ENCODE data around the gene AURKB. TPM values are rescaled to one million over a fixed set of nuclear protein-coding genes. Genes with fewer than 3 reads are reported as not detected.

The AURKB gene
- total and polyA plus RNA-seq, 2 of the 13 experiments (the other 11 are each of a cell fraction or from before 2014, with no cell fraction given): 29.5 to 75.3 TPM

- peak; percentile 88 for TF ChIP-seq THAP11 (CRISPR knock-in tag; IDR thresholded peaks at IDR 0.05)
- no peak for TF ChIP-seq CBFB (CRISPR knock-in tag; IDR thresholded peaks at IDR 0.05)
- no peak for TF ChIP-seq ZNF33B (CRISPR knock-in tag; IDR thresholded peaks at IDR 0.05)
- TF ChIP-seq SALL2 (CRISPR knock-in tag; IDR thresholded peaks at IDR 0.05): peak; percentile 30; the same call in 1 of the 2 replicates
- peak; percentile 98 for TF ChIP-seq KDM5A (IDR thresholded peaks at IDR 0.05; ENCODE audit: borderline replicate concordance, low read length)
- peak; percentile 58; the same call in 1 of the 2 replicates for TF ChIP-seq ZNF280B (CRISPR knock-in tag; IDR thresholded peaks at IDR 0.05; ENCODE audit: borderline replicate concordance)
- TF ChIP-seq ZNF616 (CRISPR knock-in tag; IDR thresholded peaks at IDR 0.05; ENCODE audit: low read depth): peak; percentile 59; the same call in 1 of the 2 replicates
- TF ChIP-seq HNRNPUL1 (IDR thresholded peaks at IDR 0.05; ENCODE audit: low read depth, low read length): no peak
- peak in 1 of 2 experiments; percentile 58; a peak in 2 of 4 replicates for TF ChIP-seq EP300 (IDR thresholded peaks at IDR 0.05; ENCODE audit: low read depth in 2 of 2, low read length in 2 of 2)
- TF ChIP-seq EP300 (CRISPR knock-in tag; IDR thresholded peaks at IDR 0.05; ENCODE audit: borderline replicate concordance): no peak
- no peak for TF ChIP-seq SRSF4 (IDR thresholded peaks at IDR 0.05; ENCODE audit: low read depth, low read length, poor library complexity, severe bottlenecking)
- peak; percentile 77 for TF ChIP-seq SALL1 (CRISPR knock-in tag; IDR thresholded peaks at IDR 0.05)
- no peak for TF ChIP-seq ZNF367 (CRISPR knock-in tag; IDR thresholded peaks at IDR 0.05; ENCODE audit: borderline replicate concordance)
- no peak; the same call in 1 of the 2 replicates for TF ChIP-seq NAIF1 (CRISPR knock-in tag; IDR thresholded peaks at IDR 0.05; ENCODE audit: borderline replicate concordance)
- TF ChIP-seq POLR2A (IDR thresholded peaks at IDR 0.05; ENCODE audit: insufficient read depth in 1 of 2, low read depth in 2 of 2, low read length in 2 of 2): peak; percentile 88 to 89
- TF ChIP-seq MTA3 (CRISPR knock-in tag; IDR thresholded peaks at IDR 0.05): no peak
- no peak for TF ChIP-seq NFIC (IDR thresholded peaks at IDR 0.05; ENCODE audit: low read length)
- TF ChIP-seq ZNF34 (CRISPR knock-in tag; IDR thresholded peaks at IDR 0.05; ENCODE audit: borderline replicate concordance): 0 out of 2 replicates have a peak, but pooled peaks have one; percentile 38
- TF ChIP-seq DRAP1 (CRISPR knock-in tag; IDR thresholded peaks at IDR 0.05): peak; percentile 40; the same call in 1 of the 2 replicates
- no peak for TF ChIP-seq ZNF652 (CRISPR knock-in tag; IDR thresholded peaks at IDR 0.05; ENCODE audit: borderline replicate concordance, low read depth)
- no peak for TF ChIP-seq CBX5 (CRISPR knock-in tag; IDR thresholded peaks at IDR 0.05; ENCODE audit: borderline replicate concordance)
- no peak for TF ChIP-seq DNMT3B (CRISPR knock-in tag; conservative IDR thresholded peaks at IDR 0.05)
- TF ChIP-seq ZNF547 (CRISPR knock-in tag; IDR thresholded peaks at IDR 0.05): no peak
- TF ChIP-seq ZNF891 (CRISPR knock-in tag; IDR thresholded peaks at IDR 0.05): peak; percentile 92; the same call in 1 of the 2 replicates
- no peak for TF ChIP-seq REL (CRISPR knock-in tag; conservative IDR thresholded peaks at IDR 0.05)
- 0 out of 2 replicates have a peak, but pooled peaks have one; percentile 59 for TF ChIP-seq ZNF446 (CRISPR knock-in tag; IDR thresholded peaks at IDR 0.05)
- TF ChIP-seq GABPA (IDR thresholded peaks at IDR 0.05; ENCODE audit: low read depth, low read length): no peak
- TF ChIP-seq GABPA (CRISPR knock-in tag; IDR thresholded peaks at IDR 0.05; ENCODE audit: low read depth): no peak
- no peak for TF ChIP-seq SRSF1 (optimal IDR thresholded peaks at IDR 0.05; ENCODE audit: low read depth, low read length)
- 0 out of 2 replicates have a peak, but pooled peaks have one; percentile 11 for TF ChIP-seq GLI4 (CRISPR knock-in tag; IDR thresholded peaks at IDR 0.05; ENCODE audit: borderline replicate concordance)
- TF ChIP-seq ZNF546 (CRISPR knock-in tag; conservative IDR thresholded peaks at IDR 0.05): no peak
Measured at GRCh38 chr17:8248751-8249607, 38.6 kb upstream of the AURKB start, which contains the start of gene PFAS (continued).

All from HepG2 (cell line).